Upper lobe of left lung (tissue), 6 donors: Measurements from ENCODE around the gene DIDO1. TPM values are rescaled to one million over a fixed set of nuclear protein-coding genes. Genes with fewer than 3 reads are reported as not detected.
A peak's percentile ranks its signal among the peaks of the same experiment; 100 is the strongest.

Experiments used
- ATAC-seq, 2 donors: fragments of 200-7000 bp; cut with Tn5 transposase; one replicate each; pipeline ENCODE4 v1.9.1; 2022; ENCODE audit warnings: mild to moderate bottlenecking in 2 of 2, moderate library complexity in 2 of 2; ENCODE audit not compliant: low FRiP score in 2 of 2
- DNase-seq, 2 donors: peaks; one replicate each; pipeline ENCODE4 v3.0.0-alpha.2; 2019 to 2020
- H3K27ac ChIP-seq, 4 donors: fragments of 200-600 bp; sonication (generic); one replicate each; pipeline ENCODE4 v1.5.1; 2016 to 2019
- H3K27me3 ChIP-seq, 4 donors: fragments of 200-600 bp; sonication (generic); one replicate each; pipeline ENCODE4 v1.5.1; 2017 to 2019
- H3K36me3 ChIP-seq, 4 donors: fragments of 200-600 bp; sonication (generic); one replicate each; pipeline ENCODE4 v1.5.1; 2016 to 2019
- H3K4me1 ChIP-seq, 4 donors: fragments of 200-600 bp; sonication (generic); one replicate each; pipeline ENCODE4 v1.5.1; 2018 to 2019
- H3K4me3 ChIP-seq, 4 donors: fragments of 200-600 bp; sonication (generic); one replicate each; pipeline ENCODE4 v1.5.1; 2017 to 2019; ENCODE audit warnings: mild to moderate bottlenecking in 2 of 4, moderate library complexity in 1 of 4
- H3K9me3 ChIP-seq, 4 donors: fragments of 200-600 bp; sonication (generic); one replicate each; pipeline ENCODE4 v1.5.1; 2018 to 2019
- EP300 ChIP-seq, 4 donors: sonication (generic); formaldehyde crosslinking; IDR thresholded peaks; one replicate each; pipeline ENCODE4 v1.5.1; 2017; ENCODE audit warnings: antibody characterized with exemption in 4 of 4, control low read depth in 2 of 4
- POLR2A ChIP-seq, 4 donors: fragments of 450-650 bp; IDR thresholded peaks; one replicate each; pipeline ENCODE4 v1.5.1; 2016 to 2017; ENCODE audit warnings: antibody characterized with exemption in 4 of 4, mild to moderate bottlenecking in 2 of 4
- POLR2AphosphoS5 ChIP-seq, 2 donors: sonication (generic); formaldehyde crosslinking; IDR thresholded peaks; one replicate each; pipeline ENCODE4 v1.5.1; 2017; ENCODE audit warnings: antibody characterized with exemption in 2 of 2
- whole genome bisulfite sequencing, 2 donors: methylation state at CpG; one replicate each; pipeline ENCODE4 v1.1.5; 2017 to 2018; 5-methylcytosine and 5-hydroxymethylcytosine counted together
- total RNA-seq, 6 donors: library from RNA; depleted of rRNA in 4 of 6; stranded (reverse); fragments of >200 nt in 4 of 6; gene quantifications; one replicate each; pipeline versions ENCODE4 v1.1.0 to v1.2.1, GENCODE V29; 2016 to 2021
- TF ChIP-seq, protein P1 (sequence below), 6 experiments: fragments of 450-650 bp in 4 of 6; fragments of 200-600 bp in 2 of 6; sonication (generic) in 2 of 6; IDR thresholded peaks; one replicate each; pipeline ENCODE4 v1.5.1; 2016 to 2019; ENCODE audit warnings: antibody characterized with exemption in 6 of 6
- donor health status: DM: no; HTN: no; CAD: no; lungs with moderate emphysema.
- donor health status: DM: no; HTN: yes; CAD: no; lungs with severe emphysema.

DIDO1 gene
- total RNA-seq, 6 donors from 2014 or later: 51.6 to 109 (median 58.9) TPM

DNA sequence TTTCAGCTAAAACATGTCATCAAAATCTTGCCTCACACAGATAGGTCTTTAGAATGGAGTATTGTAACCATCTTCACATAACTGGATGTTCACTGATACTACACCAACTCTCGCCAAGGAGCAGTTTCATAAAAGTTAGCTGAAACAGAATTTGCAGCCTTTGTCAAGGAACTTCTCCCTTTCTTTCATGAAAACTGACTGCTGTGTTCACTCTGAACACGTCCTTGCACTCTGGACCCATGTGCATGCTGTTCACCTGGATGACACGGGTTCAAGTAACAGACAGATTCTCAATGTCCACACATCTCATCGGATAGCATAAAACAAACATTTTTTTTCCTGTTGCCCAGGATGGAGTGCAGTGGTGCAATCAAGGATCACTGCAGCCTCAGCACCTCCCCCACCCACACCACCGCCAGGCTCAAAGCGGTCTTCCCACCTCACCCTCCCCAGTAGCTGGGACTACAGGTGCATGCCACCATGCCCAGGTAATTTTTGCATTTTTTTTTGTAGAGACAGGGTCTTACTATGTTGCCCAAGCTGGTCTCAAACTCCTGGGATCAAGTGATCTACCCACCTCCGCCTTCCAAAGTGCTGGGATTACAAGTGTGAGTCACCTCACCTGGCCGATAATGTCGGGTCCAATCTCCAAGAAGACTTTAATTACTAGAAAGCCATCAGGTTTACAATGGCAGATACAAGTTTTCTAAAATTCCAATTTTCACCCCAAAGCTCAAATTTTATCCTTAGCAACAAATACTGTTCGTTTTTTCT, 9.4 kb downstream of the DIDO1 start:
- H3K9me3 ChIP-seq: no peaks in the 10 kb centered on the region
- no peaks in the 10 kb centered on the region for H3K27me3 ChIP-seq
- peaks cover 6 to 22% (median 10%) of the 10 kb centered on the region in 4 donors for H3K36me3 ChIP-seq
- H3K4me3 ChIP-seq: no peak overlapping the region
- TF ChIP-seq POLR2AphosphoS5 (IDR thresholded peaks at IDR 0.05) (no peak), POLR2A (IDR thresholded peaks at IDR 0.05) (no peak), EP300 (IDR thresholded peaks at IDR 0.05) (no peak)
- TF ChIP-seq, protein P1, sequence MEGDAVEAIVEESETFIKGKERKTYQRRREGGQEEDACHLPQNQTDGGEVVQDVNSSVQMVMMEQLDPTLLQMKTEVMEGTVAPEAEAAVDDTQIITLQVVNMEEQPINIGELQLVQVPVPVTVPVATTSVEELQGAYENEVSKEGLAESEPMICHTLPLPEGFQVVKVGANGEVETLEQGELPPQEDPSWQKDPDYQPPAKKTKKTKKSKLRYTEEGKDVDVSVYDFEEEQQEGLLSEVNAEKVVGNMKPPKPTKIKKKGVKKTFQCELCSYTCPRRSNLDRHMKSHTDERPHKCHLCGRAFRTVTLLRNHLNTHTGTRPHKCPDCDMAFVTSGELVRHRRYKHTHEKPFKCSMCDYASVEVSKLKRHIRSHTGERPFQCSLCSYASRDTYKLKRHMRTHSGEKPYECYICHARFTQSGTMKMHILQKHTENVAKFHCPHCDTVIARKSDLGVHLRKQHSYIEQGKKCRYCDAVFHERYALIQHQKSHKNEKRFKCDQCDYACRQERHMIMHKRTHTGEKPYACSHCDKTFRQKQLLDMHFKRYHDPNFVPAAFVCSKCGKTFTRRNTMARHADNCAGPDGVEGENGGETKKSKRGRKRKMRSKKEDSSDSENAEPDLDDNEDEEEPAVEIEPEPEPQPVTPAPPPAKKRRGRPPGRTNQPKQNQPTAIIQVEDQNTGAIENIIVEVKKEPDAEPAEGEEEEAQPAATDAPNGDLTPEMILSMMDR (IDR thresholded peaks at IDR 0.05): no peak
- H3K27ac ChIP-seq: no peak overlapping the region
- H3K4me1 ChIP-seq: peaks cover 74 to 90% (median 82%) of the 10 kb centered on the region in 4 donors
- DNase-seq (no peak), ATAC-seq (no peak)
- WGBS, 2 donors: 76 to 85% methylated on average over 10 of the region's 10 CpGs

DNA sequence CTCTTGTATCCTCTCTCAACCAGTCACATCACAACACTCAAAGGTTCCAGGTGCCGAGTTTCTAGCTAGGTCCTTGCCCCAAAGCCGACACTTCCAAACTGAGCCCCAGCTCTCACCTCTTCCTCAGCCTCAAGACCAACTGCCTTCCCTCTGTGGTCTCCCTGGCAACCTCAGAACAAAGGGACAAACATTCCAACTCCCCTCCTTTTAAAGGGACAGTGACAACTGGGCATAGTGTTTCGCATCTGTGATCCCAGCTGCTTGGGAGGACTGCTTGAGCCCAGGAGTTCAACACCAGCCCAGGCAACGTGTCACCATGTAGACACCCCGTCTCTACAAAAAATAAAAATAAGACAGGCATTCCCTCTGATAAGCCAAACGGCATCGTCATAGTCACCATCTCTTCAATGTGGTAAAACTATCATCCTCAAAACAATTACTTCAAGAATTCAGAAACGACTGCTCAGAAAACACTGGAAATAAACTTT, 11.3 kb downstream of the DIDO1 start:
- Histone ChIP-seq H3K27ac (peak overlapping the region in 1 of 4 donors; percentile 22), H3K4me3 (no peak overlapping the region), H3K27me3 (no peaks in the 10 kb centered on the region), H3K4me1 (peaks cover 58 to 73% (median 64%) of the 10 kb centered on the region in 4 donors), H3K9me3 (no peaks in the 10 kb centered on the region), H3K36me3 (peaks cover 20 to 41% (median 29%) of the 10 kb centered on the region in 4 donors)
- peak; percentile 74 to 78 for ATAC-seq
- 41 to 52% methylated on average over 7 to 8 of the region's 8 CpGs for WGBS, 2 donors
- TF ChIP-seq POLR2AphosphoS5 (IDR thresholded peaks at IDR 0.05): no peak
- DNase-seq: no peak

DNA sequence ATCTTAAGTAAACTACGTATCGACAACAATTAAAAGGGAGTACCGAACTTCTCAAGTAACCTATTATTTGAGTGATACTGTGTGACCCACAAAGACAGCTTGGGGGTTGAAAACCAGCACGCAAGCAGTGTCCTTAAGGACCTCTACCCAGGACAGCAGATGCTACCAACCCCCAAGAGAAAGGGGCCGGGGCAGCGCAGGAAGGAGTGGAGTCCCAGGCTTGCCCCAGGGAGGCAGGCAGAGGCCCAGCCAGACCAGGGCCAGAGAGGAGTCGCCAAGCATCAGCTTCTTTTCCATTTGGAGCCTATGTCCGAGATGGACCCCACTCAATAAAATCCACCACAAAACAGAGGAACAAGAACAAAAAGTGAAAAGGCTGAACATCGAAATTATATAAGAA, 11.9 kb downstream of the DIDO1 start:
- 84 to 89% methylated on average over 9 of the region's 9 CpGs for WGBS, 2 donors
- ATAC-seq: no peak
- DNase-seq: no peak
- no peak overlapping the region for H3K4me3 ChIP-seq
- peaks cover 24 to 47% (median 34%) of the 10 kb centered on the region in 4 donors for H3K36me3 ChIP-seq
- H3K4me1 ChIP-seq: peaks cover 52 to 67% (median 58%) of the 10 kb centered on the region in 4 donors
- no peaks in the 10 kb centered on the region for H3K27me3 ChIP-seq
- H3K9me3 ChIP-seq: no peaks in the 10 kb centered on the region
- no peak overlapping the region for H3K27ac ChIP-seq
- TF ChIP-seq POLR2A (IDR thresholded peaks at IDR 0.05): no peak
- no peak for TF ChIP-seq EP300 (IDR thresholded peaks at IDR 0.05)
- no peak for TF ChIP-seq POLR2AphosphoS5 (IDR thresholded peaks at IDR 0.05)
- TF ChIP-seq, protein P1 (IDR thresholded peaks at IDR 0.05): no peak

DNA sequence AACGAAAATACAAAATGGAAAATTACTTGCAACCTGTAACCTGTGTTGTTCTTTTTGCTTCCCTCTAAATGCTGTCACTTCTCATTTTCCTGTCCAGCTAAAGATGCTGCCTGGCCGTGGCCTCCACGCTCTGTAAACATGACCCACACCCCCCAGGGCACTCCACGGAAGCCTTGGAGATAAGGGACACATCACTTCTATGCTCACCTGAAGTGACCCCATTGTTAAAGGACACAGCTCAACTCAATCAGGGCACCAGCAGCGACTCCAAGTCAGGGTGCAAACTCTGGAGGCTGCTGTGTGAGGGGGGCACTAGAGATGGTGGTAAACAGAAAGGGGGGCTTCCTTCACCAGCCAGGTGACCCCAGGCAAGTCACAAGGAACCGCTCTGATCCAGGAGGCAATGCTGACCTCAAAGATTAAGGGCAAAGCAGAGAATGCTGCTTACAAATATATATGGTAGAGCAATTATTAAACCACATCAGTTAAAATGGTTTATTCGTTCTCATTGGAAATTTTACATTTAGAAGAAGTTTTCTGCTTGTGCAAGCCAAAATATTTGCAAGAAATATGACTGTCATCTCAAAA, 13.2 kb downstream of the DIDO1 start:
- no peak overlapping the region for H3K27ac ChIP-seq
- no peak for TF ChIP-seq POLR2A (IDR thresholded peaks at IDR 0.05)
- H3K27me3 ChIP-seq: no peaks in the 10 kb centered on the region
- ATAC-seq (no peak), DNase-seq (no peak)
- H3K9me3 ChIP-seq: no peaks in the 10 kb centered on the region
- H3K4me3 ChIP-seq: no peak overlapping the region
- peaks cover 37 to 60% (median 47%) of the 10 kb centered on the region in 4 donors for H3K36me3 ChIP-seq
- 64 to 70% methylated on average over 7 of the region's 7 CpGs for WGBS, 2 donors
- peaks cover 39 to 59% (median 45%) of the 10 kb centered on the region in 4 donors for H3K4me1 ChIP-seq

DNA sequence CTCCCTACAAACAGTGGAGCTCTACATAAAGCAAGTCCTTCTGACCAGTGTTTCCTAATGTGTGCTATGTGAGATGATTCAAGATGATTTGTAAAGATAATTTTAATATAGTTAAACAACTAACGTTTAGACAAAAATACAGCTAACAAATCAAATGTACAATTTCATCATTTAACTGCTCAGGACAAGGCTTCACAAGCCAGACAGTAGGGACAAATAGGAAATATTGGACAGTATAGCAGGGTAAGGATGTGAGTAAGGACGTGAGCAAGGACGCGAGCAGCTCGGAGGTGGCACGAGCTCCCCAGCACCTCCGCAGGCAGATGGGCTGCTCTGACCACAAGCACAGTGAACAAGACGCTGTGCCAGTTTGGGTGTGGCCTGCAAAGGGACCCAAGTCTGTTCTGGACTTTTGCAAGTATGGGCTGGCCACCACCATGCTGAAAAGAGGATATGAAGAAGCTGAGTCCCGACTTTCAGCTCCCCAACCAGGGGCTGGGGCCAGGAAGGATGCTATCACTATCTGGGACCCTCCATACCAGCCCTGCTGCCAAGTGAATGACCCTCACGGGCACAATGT, 14.5 kb downstream of the DIDO1 start:
- Histone ChIP-seq H3K27me3 (no peaks in the 10 kb centered on the region), H3K4me3 (no peak overlapping the region), H3K27ac (no peak overlapping the region), H3K36me3 (peaks cover 41 to 73% (median 60%) of the 10 kb centered on the region in 4 donors), H3K4me1 (peaks cover 27 to 45% (median 32%) of the 10 kb centered on the region in 4 donors), H3K9me3 (no peaks in the 10 kb centered on the region)
- TF ChIP-seq POLR2A (IDR thresholded peaks at IDR 0.05) (no peak), EP300 (IDR thresholded peaks at IDR 0.05) (no peak), POLR2AphosphoS5 (IDR thresholded peaks at IDR 0.05) (no peak)
- TF ChIP-seq, protein P1 (IDR thresholded peaks at IDR 0.05): no peak
- 85 to 88% methylated on average over 9 to 10 of the region's 10 CpGs for WGBS, 2 donors
- peak in 1 of 2 donors; percentile 19 for DNase-seq
- no peak for ATAC-seq
